HG03520 (cell line): ENCODE data around the gene NUTM2F.
"Not testable (repeated sequence)": the region's sequence is repeated elsewhere in the genome, so short reads cannot be mapped to it uniquely, and the experiment has no call there.

ENCODE experiments used
- ATAC-seq: cut with Tn5 transposase; IDR thresholded peaks from one replicate; pipeline ENCODE4 v1.9.1; 2021; ENCODE audit warnings: mild to moderate bottlenecking, moderate library complexity; ENCODE audit not compliant: unreplicated experiment

Gene NUTM2F

DNA sequence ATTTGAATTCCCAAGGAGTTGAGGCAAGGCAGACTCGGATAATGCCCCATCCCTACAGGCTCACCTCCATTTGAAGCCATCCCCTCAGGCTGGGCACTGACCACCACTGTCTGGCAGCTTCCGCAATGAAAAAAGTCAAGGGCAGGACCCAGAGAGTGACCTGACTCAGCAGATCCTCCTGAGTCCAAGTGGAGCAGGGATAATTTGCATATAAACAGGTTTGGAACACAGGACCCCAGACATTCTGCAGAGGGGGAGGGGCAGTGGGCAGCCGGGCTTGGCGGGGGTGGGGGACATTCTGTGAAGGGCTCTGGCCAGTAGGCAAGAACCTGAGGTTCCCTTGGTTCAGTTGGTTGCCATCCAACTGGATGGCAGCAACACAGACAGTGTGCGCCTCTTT lies at the start of gene NUTM2F:
Gene NUTM2F (minus strand): TSS at position 101 of the 400 bp plus-strand sequence. CDS start 21 bp downstream, at position 80.
- not testable (repeated sequence) for ATAC-seq

GRCh38 chr9:94375197-94375596 lies 46.8 kb upstream of the NUTM2F start:
- ATAC-seq, result peak; percentile 44

GRCh38 chr9:94374176-94375056 lies 46.0 kb upstream of the NUTM2F start:
- ATAC-seq, result peak; percentile 89

DNA sequence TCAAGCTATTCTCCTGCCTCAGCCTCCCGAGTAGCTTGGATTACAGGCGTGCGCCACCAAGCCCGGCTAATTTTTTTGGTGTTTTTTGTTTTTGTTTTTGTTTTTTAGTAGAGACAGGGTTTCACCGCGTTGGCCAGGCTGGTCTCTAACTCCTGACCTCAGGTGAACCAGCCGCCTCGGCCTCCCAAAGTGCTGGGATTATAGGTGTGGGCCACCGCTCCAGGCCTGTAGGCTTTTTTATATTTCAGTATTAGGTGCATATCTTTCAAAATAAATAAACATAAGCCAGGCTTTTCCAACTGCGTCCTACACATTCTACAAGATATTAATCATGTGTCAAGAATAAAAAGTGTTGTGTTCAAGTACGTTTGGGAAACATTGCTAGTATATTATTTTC lies 45.3 kb upstream of the NUTM2F start:
- ATAC-seq, result not testable (repeated sequence)

DNA sequence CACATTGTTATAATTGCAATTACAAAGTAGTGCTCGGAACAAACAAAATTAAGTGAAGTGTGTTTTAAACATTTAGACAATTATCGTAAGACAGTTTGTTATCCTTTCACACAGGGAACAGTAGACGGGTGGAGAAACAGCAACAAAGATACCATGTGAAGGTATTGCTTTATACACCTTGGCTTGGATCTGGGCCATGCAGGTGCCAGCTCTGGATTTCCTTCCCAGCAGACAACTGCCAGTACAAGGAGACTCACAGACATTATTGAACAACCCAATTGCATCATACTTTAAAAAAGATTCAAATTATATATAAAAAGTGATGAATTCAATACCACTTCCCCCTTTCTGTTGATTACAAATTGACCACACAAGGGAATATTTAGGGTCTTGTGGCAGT lies 41.8 kb upstream of the NUTM2F start:
- not testable (repeated sequence) for ATAC-seq

- ATAC-seq, result not testable (repeated sequence)
Observed at GRCh38 chr9:94364093-94364614, 35.7 kb upstream of the NUTM2F start.

DNA sequence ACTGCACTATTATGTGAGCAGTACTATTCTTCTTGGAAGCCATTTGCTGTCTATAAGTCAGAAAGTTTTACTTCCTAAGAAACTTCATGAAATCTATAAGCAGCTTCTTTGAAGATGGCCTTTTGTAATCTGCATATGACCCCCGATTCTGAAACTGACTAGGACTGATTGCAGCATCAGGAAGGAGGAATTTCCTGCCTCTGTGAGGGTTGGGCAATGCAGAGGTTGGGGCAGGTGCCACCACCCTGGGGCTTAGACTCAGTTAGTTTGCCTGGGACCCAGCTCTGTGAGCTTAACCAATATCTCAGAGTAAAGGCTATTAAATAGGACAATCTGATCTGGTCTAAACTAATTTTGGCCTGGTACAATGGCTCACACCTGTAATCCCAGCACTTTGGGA lies 28.7 kb upstream of the NUTM2F start:
- not testable (repeated sequence) for ATAC-seq

GRCh38 chr9:94351901-94352723 lies 23.7 kb upstream of the NUTM2F start:
- not testable (repeated sequence) for ATAC-seq

GRCh38 chr9:94348754-94349153 lies 20.3 kb upstream of the NUTM2F start:
- ATAC-seq, result not testable (repeated sequence)

DNA sequence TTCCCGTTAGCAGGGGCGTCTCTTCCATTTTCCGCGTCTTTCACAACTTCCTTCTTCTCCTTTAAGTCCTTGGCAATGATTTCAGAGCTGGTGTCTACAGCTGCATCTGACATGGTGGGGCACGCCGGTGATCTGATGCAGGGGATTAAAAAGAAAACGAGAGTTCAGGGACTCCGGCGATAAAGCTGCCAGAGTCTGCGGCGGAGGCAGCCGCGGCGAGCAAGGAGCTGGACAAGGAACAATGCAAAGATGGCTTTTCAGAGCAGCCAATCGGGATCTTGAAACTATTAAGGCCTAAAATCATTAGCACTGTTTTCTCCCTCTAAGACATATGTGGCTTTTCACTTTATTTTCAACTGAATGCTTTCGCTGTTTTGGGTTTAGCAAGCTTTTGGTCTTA lies 19.0 kb upstream of the NUTM2F start:
- not testable (repeated sequence) for ATAC-seq

DNA sequence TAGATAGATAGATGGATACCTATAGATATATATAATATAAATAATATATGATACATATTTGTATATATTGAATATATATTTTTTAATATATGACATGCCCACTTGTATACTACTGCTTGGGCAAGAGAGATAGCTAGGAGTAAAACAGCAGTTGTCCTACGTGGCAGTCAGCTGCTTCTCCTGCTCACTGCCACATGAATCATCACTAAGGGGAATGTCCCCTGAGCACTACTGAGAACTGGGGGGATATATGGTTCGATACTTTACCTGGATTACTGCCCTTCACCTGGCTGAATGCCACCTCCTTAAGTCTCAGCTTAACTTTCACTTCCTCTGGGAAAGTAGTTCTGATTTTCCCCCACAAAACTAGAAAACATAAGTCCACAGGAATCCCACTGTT lies 13.3 kb upstream of the NUTM2F start:
- not testable (repeated sequence) for ATAC-seq

GRCh38 chr9:94340750-94341149 lies 12.3 kb upstream of the NUTM2F start:
- ATAC-seq, result not testable (repeated sequence)

DNA sequence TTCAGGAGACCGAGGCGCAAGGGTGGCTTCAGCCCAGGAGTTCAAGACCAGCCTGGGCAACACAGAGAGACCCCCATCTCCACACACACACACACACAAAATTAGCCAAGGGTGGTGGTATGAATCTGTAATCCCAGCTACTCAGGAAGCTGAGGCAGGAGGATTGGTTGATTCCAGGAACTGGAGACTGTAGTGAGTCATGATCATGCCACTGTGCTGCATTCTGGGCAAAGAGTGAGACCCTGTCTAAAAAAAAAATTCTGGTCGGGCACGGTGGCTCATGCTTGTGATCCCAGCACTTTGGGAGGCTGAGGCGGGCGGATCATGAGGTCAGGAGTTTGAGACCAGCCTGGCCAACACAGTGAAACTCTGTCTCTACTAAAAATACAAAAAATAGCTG lies 11.2 kb upstream of the NUTM2F start:
- not testable (repeated sequence) for ATAC-seq

DNA sequence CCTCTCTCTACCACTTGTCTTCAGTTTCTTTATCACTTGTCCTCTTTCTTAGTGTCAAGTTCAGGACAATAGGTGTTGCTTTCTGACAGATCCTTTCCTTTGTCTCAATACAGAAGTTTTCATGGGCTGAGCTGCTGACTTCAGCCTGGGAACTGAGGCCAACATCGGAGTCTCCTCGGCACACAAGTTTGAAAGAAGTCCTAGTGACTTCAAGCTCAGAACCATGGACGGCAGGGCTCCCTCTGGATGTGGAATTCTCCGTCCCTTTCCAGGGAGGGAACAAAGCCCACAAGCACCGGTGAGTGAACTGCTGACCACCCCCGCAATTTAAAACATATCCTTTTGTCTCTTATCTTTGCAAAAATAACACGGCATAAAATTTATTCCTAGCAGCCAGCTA lies 10.3 kb upstream of the NUTM2F start:
- not testable (repeated sequence) for ATAC-seq

- ATAC-seq, result not testable (repeated sequence)
Observed at GRCh38 chr9:94336445-94336844, 8.0 kb upstream of the NUTM2F start.

DNA sequence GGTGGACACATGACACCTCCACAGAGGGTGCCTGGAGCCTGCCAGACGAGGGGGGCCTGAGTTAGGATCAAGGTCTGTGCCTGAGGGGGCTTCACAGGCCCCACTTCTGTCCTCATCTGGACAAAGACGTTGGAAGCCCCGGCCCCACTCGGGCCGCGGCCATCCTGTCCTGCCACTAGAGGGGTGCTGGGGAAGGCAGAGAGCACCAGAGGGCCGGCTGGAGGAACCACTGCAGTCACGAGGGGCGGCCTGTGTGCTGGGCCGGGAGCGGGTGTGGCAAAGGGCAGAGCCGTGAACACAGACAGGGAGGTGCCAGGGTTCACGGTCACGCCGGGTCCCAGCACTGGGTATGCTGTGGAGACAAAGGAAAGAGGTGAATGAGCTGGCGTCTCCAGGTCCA lies 2.9 kb downstream of the NUTM2F start:
- ATAC-seq, result not testable (repeated sequence)

DNA sequence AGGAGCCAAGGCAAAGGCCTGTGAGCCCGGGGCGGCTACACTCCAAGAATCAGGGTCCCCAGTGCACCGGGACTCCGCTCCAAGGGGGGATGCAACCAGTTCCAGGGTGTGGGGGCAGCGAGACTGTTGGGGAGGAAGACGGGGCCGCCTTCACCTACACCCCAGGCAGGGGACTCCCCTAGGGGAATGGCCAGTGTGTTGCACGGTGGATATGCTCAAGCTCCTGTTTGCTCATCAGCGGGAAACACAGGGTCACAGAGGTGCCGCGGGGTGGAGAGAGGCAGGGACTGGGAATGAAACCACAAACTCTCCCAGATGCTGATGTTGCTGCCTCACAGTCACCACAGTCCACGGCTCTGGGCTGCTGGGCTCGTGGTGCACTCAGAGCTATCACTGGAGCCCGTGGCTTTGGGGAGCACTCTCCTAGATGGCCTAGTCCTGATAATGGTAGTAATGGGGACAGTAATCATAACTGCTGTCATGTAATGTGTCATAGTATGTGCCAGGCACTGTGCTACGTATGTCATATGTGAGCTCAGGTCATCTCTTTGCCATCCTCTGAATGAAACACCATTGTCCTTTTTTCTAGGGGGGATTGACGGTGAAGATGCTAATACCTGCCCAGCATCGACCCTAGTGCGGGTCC lies 5.2 kb downstream of the NUTM2F start:
- not testable (repeated sequence) for ATAC-seq

DNA sequence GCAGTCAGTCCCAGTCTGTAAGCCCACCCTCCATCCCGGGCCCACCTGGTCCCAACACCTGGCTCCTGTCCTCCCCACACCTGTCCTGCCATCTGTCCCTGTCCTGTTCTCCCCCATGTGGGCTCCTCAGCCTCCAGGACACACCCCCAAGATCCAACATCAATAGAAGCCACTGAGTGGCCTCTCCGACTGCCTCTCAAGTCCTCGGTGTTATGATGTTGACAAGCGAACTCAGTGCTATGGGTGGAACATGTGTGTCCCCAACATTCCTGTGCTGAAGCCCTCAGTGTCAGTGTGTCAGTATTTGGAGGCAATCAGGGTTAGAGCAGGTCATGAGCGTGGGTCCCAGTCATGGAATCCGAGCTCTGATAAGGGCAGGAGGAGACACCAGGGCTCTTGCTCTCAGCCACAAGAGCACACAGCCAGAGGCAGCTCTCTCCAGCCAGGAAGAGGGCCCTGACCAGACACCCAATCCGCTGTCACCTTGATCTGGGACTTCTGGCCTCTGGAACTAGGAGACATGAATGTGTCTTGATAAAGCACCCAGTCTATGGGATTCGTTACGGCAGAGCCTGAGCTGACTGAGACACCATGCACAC lies 6.0 kb downstream of the NUTM2F start:
- ATAC-seq, result not testable (repeated sequence)

DNA sequence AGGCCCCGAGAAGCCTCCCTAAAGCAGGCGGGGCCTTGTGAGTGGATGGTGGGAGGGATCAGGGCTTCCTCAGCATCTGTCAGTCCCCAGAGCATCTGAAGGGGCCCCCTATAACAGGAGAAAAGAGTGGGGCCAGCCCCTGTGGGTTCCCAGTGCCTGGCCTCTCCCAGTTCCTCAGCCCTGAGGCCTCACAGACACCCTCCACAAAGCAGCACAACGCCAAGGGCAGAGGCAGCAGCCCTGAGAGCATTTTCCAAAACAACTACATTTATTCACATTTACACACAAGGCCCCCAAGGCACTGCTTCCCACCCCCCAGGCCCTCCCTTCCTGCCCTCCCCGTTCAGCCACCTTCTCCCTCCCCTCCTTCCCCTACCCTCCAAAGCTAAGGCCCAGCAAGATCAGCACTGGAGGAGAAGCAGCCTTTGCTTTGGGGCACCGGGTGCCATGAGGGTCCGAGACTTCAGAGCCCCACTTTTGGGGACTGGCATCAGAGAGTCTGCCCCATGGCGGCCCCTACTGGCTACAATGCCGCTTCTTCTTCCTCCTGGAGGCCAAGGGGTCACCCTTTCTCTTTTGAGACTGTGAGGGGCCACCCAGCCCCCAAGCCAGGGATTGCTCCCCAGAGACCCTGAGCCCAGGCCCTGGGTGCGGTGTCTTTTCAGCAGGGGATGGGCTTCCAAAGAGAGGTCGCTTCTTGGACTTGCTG lies 10.3 kb downstream of the NUTM2F start:
- not testable (repeated sequence) for ATAC-seq

GRCh38 chr9:94316236-94316635 lies 12.2 kb downstream of the NUTM2F start:
- ATAC-seq, result not testable (repeated sequence)
